ENCODE data around the gene NOSIP.

GRCh38 chr19:49579193-49579592 is 1.2 kb downstream of the NOSIP start:
- TF ChIP-seq EP300 (IDR thresholded peaks at IDR 0.05) (no peak), CTCF (IDR thresholded peaks at IDR 0.05) (no peak)
